ENCODE measurements around the gene CLNS1A. TPM values are rescaled to one million over a fixed set of nuclear protein-coding genes. Genes with fewer than 3 reads are reported as not detected.
"Not testable (repeated sequence)": the region's sequence is repeated elsewhere in the genome, so short reads cannot be mapped to it uniquely, and the experiment has no call there.

Gene CLNS1A
- 100 to 1,000 TPM; 222 to 247 (median 227) TPM for polyA plus RNA-seq (ENCODE audit: insufficient read length in 3 of 3)

GRCh38 chr11:77637345-77638165 lies at the start of gene CLNS1A:
CLNS1A (minus strand) TSS chr11:77637794; CDS start chr11:77637714, 80 bp downstream.
- DNase-seq (ENCODE audit: low read depth in 3 of 3, low spot score in 2 of 3), result peak; percentile 76 to 89 (median 79)

- no peak for DNase-seq (ENCODE audit: low read depth in 3 of 3, low spot score in 2 of 3)
These were observed 49.5 kb upstream of the CLNS1A start for GRCh38 chr11:77687088-77687487.

- DNase-seq (ENCODE audit: low read depth in 3 of 3, low spot score in 2 of 3), result no peak
These were observed 39.5 kb upstream of the CLNS1A start for GRCh38 chr11:77677138-77677537.

GRCh38 chr11:77672264-77672663 lies 34.7 kb upstream of the CLNS1A start:
- DNase-seq (ENCODE audit: low read depth in 3 of 3, low spot score in 2 of 3), result no peak

- DNase-seq (ENCODE audit: low read depth in 3 of 3, low spot score in 2 of 3), result no peak
These were observed 32.4 kb upstream of the CLNS1A start for GRCh38 chr11:77669848-77670511.

- no peak for DNase-seq (ENCODE audit: low read depth in 3 of 3, low spot score in 2 of 3)
These were observed 31.2 kb upstream of the CLNS1A start for GRCh38 chr11:77668760-77669159.

GRCh38 chr11:77665240-77665965 lies 27.8 kb upstream of the CLNS1A start:
- no peak for DNase-seq (ENCODE audit: low read depth in 3 of 3, low spot score in 2 of 3)

GRCh38 chr11:77661670-77662069 lies 24.1 kb upstream of the CLNS1A start:
- DNase-seq (ENCODE audit: low read depth in 3 of 3, low spot score in 2 of 3), result no peak

GRCh38 chr11:77660947-77661346 lies 23.4 kb upstream of the CLNS1A start:
- no peak for DNase-seq (ENCODE audit: low read depth in 3 of 3, low spot score in 2 of 3)

GRCh38 chr11:77658213-77659013 lies 20.8 kb upstream of the CLNS1A start:
- DNase-seq (ENCODE audit: low read depth in 3 of 3, low spot score in 2 of 3), result no peak

- DNase-seq (ENCODE audit: low read depth in 3 of 3, low spot score in 2 of 3), result no peak
These were observed 18.8 kb upstream of the CLNS1A start for GRCh38 chr11:77656362-77656761.

- no peak for DNase-seq (ENCODE audit: low read depth in 3 of 3, low spot score in 2 of 3)
These were observed 17.3 kb upstream of the CLNS1A start for GRCh38 chr11:77654770-77655434.

GRCh38 chr11:77650123-77650522 lies 12.5 kb upstream of the CLNS1A start:
- no peak for DNase-seq (ENCODE audit: low read depth in 3 of 3, low spot score in 2 of 3)

- no peak for DNase-seq (ENCODE audit: low read depth in 3 of 3, low spot score in 2 of 3)
These were observed 10.2 kb upstream of the CLNS1A start for GRCh38 chr11:77647654-77648305.

- no peak for DNase-seq (ENCODE audit: low read depth in 3 of 3, low spot score in 2 of 3)
These were observed 7.3 kb upstream of the CLNS1A start for GRCh38 chr11:77644887-77645286.

- DNase-seq (ENCODE audit: low read depth in 3 of 3, low spot score in 2 of 3), result no peak
These were observed 4.6 kb upstream of the CLNS1A start for GRCh38 chr11:77642228-77642627.

GRCh38 chr11:77636731-77637344 lies 756 bp downstream of the CLNS1A start:
- no peak for DNase-seq (ENCODE audit: low read depth in 3 of 3, low spot score in 2 of 3)

- not testable (repeated sequence) for DNase-seq (ENCODE audit: low read depth in 3 of 3, low spot score in 2 of 3)
These were observed 3.7 kb downstream of the CLNS1A start for GRCh38 chr11:77633926-77634325.

GRCh38 chr11:77630157-77630710 lies 7.4 kb downstream of the CLNS1A start:
- DNase-seq (ENCODE audit: low read depth in 3 of 3, low spot score in 2 of 3), result no peak

Data from right renal cortex interstitium (tissue), 3 donors.